SH-SY5Y (cell line): ENCODE data around the gene LRRTM3.

Experiments used
- GATA2 ChIP-seq: IDR thresholded peaks from 2 replicates; pipeline ENCODE4 v1.6.1; 2011; ENCODE audit warnings: mild to moderate bottlenecking, low read depth, low read length
- GATA3 ChIP-seq: IDR thresholded peaks from 2 replicates; pipeline ENCODE4 v1.6.1; 2011; ENCODE audit warnings: low read depth, mild to moderate bottlenecking, low read length, moderate library complexity

The LRRTM3 gene

GRCh38 chr10:66980246-66980815 is 54.5 kb downstream of the LRRTM3 start:
- no peak for TF ChIP-seq GATA3
- no peak for TF ChIP-seq GATA2

- TF ChIP-seq GATA2 (no peak), GATA3 (no peak)
Measured at GRCh38 chr10:66981361-66982052, 55.7 kb downstream of the LRRTM3 start.

- TF ChIP-seq GATA3 = no peak
- TF ChIP-seq GATA2 = no peak
Measured at GRCh38 chr10:66982053-66982420, 56.2 kb downstream of the LRRTM3 start.

- TF ChIP-seq GATA2 (no peak), GATA3 (no peak)
Measured at GRCh38 chr10:66982792-66983474, 57.1 kb downstream of the LRRTM3 start.

- no peak for TF ChIP-seq GATA2
- no peak for TF ChIP-seq GATA3
Measured at GRCh38 chr10:66983475-66983818, 57.6 kb downstream of the LRRTM3 start.

GRCh38 chr10:66990143-66990830 is 64.5 kb downstream of the LRRTM3 start:
- TF ChIP-seq GATA2 = no peak
- TF ChIP-seq GATA3 = no peak

GRCh38 chr10:66996996-66997395 is 71.2 kb downstream of the LRRTM3 start:
- TF ChIP-seq GATA2 (no peak), GATA3 (no peak)

- TF ChIP-seq GATA3 (no peak), GATA2 (no peak)
Measured at GRCh38 chr10:66999762-67000545, 74.1 kb downstream of the LRRTM3 start.

- no peak for TF ChIP-seq GATA3
Measured at GRCh38 chr10:67004690-67005089, 78.9 kb downstream of the LRRTM3 start.

GRCh38 chr10:67005981-67006380 is 80.1 kb downstream of the LRRTM3 start:
- no peak for TF ChIP-seq GATA2
- no peak for TF ChIP-seq GATA3

GRCh38 chr10:67011480-67011879 is 85.6 kb downstream of the LRRTM3 start:
- TF ChIP-seq GATA3 (no peak), GATA2 (no peak)

- TF ChIP-seq GATA2 = no peak
- TF ChIP-seq GATA3 = no peak
Measured at GRCh38 chr10:67011981-67012380, 86.1 kb downstream of the LRRTM3 start.

- TF ChIP-seq GATA2 (no peak), GATA3 (no peak)
Measured at GRCh38 chr10:67015225-67015624, 89.4 kb downstream of the LRRTM3 start.

GRCh38 chr10:67017218-67017617 is 91.4 kb downstream of the LRRTM3 start:
- no peak for TF ChIP-seq GATA2
- no peak for TF ChIP-seq GATA3
